HuH-7.5 (cell line): ENCODE results near the gene CRAMP1.
A peak's percentile ranks its signal among the peaks of the same experiment; 100 is the strongest.

Experiments
- DNase-seq: peaks from one replicate; pipeline ENCODE4 v3.0.0; 2011; ENCODE audit warnings: low spot score

CRAMP1 gene

DNA sequence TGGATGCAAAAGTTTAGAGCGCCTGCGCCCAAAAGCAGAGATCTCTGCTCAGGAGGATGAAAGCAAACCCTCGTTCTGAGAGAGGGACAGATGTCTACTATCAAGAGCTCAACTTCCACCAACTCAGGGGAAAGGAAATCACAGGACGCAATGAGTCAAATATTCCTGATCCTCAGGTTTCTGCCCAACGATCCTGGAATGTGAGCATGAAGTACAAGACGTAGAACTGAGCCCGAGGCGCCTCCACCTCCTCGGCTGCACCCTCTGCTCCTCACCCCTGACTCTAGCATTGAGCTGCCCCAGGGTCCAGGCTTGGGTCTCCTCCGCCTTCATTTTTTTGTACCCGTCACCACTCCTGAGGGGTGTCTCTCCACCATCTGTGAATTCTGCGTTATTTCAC is 15.6 kb upstream of the CRAMP1 start:
- DNase-seq: no peak

DNA sequence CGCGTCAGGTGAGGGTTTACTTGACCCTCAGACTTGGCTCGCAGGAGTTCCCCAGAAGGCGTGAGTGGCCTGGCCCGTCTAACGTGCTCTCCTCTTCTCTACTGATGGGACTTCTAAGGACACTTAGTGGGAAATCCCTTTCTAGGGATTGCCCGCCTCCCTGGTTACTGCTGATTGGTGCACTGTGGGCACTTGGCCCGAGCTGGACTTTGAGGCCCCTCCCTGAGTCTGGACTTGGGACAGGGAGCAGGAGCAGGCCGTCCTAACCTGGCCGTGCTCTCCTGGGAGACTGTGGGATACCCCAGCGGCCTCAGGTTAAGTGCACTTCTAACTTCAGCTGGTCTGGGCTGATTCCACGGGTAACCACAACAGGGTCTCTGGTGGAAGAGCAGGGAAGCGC is 15.0 kb upstream of the CRAMP1 start:
- no peak for DNase-seq

- no peak for DNase-seq
Measured at GRCh38 chr16:1601031-1601430, 11.1 kb upstream of the CRAMP1 start.

DNA sequence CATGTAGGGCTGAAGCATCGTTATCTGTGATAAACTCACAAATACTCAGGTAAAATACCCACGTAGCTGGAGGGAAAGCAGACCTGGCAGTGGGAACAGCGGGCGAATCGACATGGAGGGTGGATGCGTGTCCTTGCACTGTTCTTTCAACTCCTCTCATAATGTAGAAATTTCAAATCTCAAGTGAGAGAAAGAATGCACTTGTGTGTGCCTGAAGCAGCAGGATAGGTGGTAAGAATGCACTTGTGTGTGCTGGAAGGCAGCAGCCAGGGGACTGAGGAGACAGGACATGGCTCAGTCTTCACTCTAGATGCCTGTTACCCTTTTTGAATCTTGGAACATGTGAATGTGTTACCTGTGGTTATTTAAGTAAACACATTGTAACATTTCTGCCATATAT is 10.7 kb upstream of the CRAMP1 start:
- no peak for DNase-seq

DNA sequence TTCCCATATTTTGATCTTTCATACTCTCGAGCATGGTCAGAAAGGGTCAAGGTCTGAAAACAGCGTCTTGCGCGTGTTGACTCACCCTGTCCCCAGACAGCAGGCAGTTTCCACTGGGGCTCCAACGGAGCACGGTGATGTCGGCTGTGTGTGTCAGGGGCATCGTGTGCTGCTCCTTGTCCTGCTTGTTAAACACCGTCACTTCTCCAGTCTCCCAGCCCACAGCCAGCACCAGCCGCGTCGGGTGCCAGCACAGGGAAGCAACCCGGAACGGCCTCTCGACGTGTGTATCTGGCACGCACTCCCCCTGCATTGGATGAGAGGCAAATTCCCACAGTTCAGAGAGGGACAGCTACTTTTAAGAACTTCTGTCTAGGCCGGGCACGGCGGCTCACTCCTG is 9.9 kb upstream of the CRAMP1 start:
- DNase-seq: no peak

DNA sequence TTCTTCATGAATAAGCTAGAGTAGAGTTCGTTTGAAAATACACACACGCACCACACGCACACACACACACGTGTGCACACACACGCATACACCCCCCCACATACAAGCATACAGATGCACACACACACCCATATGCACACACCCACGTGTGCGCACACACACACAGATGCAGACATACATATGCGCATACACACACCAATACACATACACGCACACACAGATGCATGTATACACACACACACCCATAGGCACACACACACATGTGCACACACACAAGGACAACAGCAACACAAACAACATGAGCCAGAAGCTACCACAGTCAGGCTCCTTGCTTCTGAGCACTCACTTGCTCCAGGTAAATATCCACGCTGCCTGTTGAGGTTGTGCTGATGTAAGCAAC is 5.4 kb upstream of the CRAMP1 start:
- DNase-seq: no peak

- DNase-seq: no peak
Measured at GRCh38 chr16:1607971-1608370, 4.2 kb upstream of the CRAMP1 start.

- DNase-seq: peak; percentile 86
Measured at GRCh38 chr16:1610071-1610898, 1.9 kb upstream of the CRAMP1 start.

- no peak for DNase-seq
Measured at GRCh38 chr16:1610899-1611632, 1.1 kb upstream of the CRAMP1 start.

DNA sequence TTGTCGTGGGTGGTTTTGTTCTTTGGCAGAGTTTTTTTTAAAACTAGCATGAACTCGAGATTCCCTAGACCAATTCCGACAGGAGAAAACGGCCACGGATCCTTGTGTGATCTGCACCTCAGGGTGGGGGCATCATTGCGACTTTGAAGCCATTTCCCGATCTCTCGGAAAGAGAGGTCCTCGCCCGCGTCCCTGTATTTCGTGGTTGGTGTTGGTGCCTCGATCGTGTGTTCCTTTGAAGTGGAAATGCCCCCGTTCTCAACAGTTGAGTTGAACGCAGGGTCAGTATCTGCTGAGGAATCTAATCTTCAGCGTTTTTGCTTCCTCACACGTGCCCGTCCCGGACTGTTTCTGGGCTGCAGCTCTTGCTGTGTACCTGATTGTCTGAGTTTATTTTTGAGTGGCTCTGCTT is 1.1 kb downstream of the CRAMP1 start:
- peak; percentile 36 for DNase-seq

- peak; percentile 40 for DNase-seq
Measured at GRCh38 chr16:1613728-1614455, 1.7 kb downstream of the CRAMP1 start.

- DNase-seq: peak; percentile 62
Measured at GRCh38 chr16:1614456-1615102, 2.4 kb downstream of the CRAMP1 start.

DNA sequence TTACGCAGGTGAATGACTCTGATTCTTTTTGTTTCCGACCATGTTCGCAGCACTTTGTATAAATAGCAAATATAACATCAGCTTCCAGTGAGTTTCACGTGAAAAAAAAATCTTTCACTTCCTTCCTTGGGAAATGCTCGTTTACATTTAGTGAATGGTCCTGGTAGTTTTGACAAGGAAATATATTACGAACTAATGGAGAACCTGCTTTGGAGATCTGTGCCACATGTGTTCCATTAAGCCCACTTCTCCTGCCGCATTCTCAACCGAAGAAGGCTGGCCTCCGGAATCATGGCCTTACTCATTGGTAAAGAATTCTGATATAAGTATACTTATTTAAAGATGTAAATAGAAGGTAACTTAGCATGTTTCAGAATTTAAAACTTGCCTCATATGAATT is 3.6 kb downstream of the CRAMP1 start:
- DNase-seq: no peak

- no peak for DNase-seq
Measured at GRCh38 chr16:1619976-1620375, 7.8 kb downstream of the CRAMP1 start.

DNA sequence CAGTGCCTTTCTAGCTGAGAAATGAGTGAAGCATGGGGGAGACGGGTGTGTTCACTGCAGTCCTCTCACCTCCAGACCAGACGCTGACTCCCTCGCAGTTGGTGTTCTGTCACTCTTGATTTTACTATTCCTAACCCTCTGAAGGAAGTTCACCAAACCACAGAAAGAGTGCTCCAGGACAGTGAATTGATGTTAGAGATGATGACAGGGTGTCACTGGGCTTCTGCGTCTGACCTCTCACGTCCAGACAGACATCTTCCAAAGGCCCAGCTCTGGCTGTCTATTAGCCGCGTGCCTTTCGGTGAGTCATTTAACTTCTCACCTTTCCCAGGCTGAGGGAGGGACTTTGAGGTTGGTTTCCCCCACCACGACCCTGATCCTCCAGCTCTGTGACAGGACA is 8.2 kb downstream of the CRAMP1 start:
- no peak for DNase-seq

GRCh38 chr16:1621851-1622250 is 9.7 kb downstream of the CRAMP1 start:
- no peak for DNase-seq

DNA sequence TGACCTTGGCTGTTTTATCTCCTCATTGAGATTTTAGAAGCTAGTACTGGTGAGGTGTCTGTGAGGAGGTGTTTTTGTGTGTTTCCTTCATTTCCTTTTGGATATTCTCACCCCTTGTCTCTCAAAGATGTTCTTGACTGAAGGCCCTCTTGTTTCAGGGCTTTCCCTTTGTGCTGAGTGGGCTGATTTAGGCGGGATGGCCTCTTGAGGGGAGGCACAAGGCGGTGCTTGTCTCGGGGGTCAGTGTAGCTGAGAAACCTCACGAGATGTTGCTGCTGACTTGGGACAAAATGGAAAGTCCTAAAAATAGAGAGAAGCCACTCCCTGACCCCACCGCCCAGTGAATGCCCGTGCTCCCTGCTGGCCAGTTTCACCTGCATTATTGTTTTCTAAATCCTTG is 14.2 kb downstream of the CRAMP1 start:
- DNase-seq: no peak

GRCh38 chr16:1626776-1627175 is 14.6 kb downstream of the CRAMP1 start:
- DNase-seq: no peak

GRCh38 chr16:1630450-1631213 is 18.5 kb downstream of the CRAMP1 start:
- no peak for DNase-seq

- DNase-seq: no peak
Measured at GRCh38 chr16:1631230-1631629, 19.1 kb downstream of the CRAMP1 start.

DNA sequence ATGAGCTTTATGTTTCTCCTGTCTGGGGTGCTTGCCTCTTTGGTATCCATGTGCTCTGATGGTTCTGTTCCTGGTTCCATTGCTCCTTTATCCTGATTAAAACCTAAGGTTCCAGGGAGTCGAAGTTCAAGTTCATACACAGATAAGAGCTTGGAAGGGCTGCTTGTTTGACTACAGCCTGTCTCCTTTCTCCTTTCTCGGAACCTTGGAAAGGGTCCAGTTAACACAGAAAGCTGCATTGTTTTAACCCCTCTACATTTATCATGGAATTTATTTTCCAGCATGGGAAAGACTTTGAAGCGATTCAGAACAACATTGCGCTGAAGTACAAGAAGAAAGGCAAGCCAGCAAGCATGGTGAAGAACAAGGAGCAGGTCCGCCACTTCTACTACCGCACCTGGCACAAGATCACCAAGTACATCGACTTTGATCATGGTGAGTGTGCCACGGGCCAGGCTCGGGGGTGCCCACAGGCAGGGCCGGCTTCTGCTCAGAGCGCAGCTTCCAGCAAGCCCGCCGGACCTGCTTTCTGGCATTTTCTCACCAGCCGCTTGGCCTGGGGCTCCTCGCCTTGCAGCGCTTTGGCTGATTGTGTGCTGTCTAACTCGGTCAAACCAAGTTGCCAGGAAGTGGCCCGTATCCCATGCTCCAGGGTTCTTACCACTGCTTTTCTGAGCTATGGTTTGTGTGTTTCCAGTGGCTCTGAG is 19.9 kb downstream of the CRAMP1 start:
- DNase-seq: no peak
